ENCODE data around the gene BMP8A. TPM values are rescaled to one million over a fixed set of nuclear protein-coding genes. Genes with fewer than 3 reads are reported as not detected.

BMP8A gene
- total RNA-seq, 1 donor from 2014 or later = not detected

DNA sequence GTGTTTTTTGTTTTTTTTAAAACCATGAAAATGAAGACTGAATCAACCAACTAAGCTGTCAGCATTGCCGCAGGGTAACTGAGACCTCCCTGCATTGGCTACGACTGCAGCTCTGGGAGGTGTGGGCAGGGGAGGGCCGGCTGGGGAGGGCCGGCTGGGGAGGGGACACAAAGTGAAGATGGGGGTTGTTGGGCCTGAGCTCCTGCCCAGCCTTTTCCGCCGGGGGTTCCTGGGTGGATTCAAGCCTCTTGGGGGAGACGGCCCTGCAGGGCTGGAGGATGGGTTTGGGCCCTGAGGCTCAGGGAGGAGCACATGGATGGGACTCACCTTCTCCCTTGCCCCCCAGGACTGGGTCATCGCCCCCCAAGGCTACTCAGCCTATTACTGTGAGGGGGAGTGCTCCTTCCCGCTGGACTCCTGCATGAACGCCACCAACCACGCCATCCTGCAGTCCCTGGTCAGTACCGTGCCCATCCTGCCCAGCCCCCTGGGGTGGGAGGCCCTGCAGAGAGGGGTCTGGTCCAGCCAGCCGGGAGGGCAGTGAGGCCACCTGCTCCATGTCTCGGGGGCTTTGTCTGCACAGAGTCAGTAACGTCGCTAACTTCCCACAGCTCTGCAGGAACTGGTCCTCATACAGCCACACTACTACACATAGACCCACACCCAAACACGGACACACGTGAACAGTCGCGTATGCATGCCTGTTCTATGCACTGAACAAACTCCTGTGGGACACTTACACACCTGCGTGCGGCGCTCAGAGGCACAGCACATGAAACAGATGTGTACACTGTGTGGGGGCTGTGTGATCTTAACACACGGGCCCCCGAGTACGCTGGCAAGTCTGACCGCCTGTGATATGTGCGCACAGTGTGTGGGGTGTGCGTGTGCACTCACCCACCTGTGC lies 31.5 kb downstream of the BMP8A start:
- H3K9ac ChIP-seq = no peak overlapping the region
- H3K9me3 Mint-ChIP-seq = no peaks in the 10 kb centered on the region
- no peak overlapping the region for H3K27ac ChIP-seq
- H3K4me1 Mint-ChIP-seq = peaks cover 7% of the 10 kb centered on the region
- no peak overlapping the region for H3K4me3 ChIP-seq
- no peaks in the 10 kb centered on the region for H3K36me3 ChIP-seq
- no peaks in the 10 kb centered on the region for H3K4me1 ChIP-seq
- H3K27me3 Mint-ChIP-seq (ENCODE audit: insufficient read depth, low read depth) = peaks cover 3% of the 10 kb centered on the region
- no peak overlapping the region for H3K4me3 Mint-ChIP-seq
- H3K4me2 ChIP-seq = no peak overlapping the region
- no peaks in the 10 kb centered on the region for H3K9me3 ChIP-seq (ENCODE audit: low read depth)
- H3K79me2 ChIP-seq (ENCODE audit: low read depth) = no peaks in the 10 kb centered on the region
- DNase-seq (ENCODE audit: low spot score) = no peak
- no peaks in the 10 kb centered on the region for H4K20me1 ChIP-seq (ENCODE audit: low read depth)
- peaks cover 3% of the 10 kb centered on the region for H3K36me3 Mint-ChIP-seq
- H3F3A ChIP-seq (ENCODE audit: low read depth) = no peaks in the 10 kb centered on the region
- TF ChIP-seq EZH2phosphoT487 (IDR thresholded peaks at IDR 0.05) (no peak), EZH2 (IDR thresholded peaks at IDR 0.05) (no peak), CTCF (IDR thresholded peaks at IDR 0.05) (no peak)
- no peaks in the 10 kb centered on the region for H3K27me3 ChIP-seq
- peak overlapping the region; percentile 51 for H3K27ac Mint-ChIP-seq
- H2AFZ ChIP-seq (replicated peaks) = no peak overlapping the region

DNA sequence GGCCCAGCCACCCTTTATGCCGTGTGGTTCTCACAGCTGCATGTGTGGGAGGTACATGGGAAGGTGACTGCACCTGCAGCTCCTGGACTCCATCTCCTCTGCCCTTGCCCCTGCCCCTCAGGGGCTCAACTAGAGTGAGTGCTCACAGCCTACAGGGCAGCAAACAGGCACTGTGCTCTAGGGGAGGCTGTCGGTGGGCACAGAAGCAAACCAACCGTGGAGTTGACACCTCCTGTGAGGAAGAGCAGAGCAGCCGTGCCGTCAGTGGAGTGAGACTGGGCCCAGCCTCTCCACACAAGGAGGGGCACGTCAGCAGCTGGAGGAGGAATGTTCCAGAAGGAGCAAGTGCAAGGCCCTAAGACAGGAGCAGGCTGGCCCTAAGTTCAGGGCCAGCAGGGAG lies 32.7 kb downstream of the BMP8A start:
- Histone ChIP-seq H3K4me3 (no peak overlapping the region), H3K4me1 (no peaks in the 10 kb centered on the region), H3K27ac (no peak overlapping the region), H4K20me1 (ENCODE audit: low read depth) (no peaks in the 10 kb centered on the region), H3K36me3 (no peaks in the 10 kb centered on the region), H3F3A (ENCODE audit: low read depth) (no peaks in the 10 kb centered on the region), H2AFZ (replicated peaks) (no peak overlapping the region), H3K79me2 (ENCODE audit: low read depth) (no peaks in the 10 kb centered on the region), H3K9ac (no peak overlapping the region), H3K4me2 (no peak overlapping the region), H3K9me3 (ENCODE audit: low read depth) (no peaks in the 10 kb centered on the region), H3K27me3 (no peaks in the 10 kb centered on the region)
- H3K4me3 Mint-ChIP-seq = no peak overlapping the region
- TF ChIP-seq CTCF (IDR thresholded peaks at IDR 0.05) = no peak
- peaks cover 6% of the 10 kb centered on the region for H3K4me1 Mint-ChIP-seq
- H3K9me3 Mint-ChIP-seq = no peaks in the 10 kb centered on the region
- H3K27ac Mint-ChIP-seq = peak overlapping the region; percentile 48
- peaks cover 3% of the 10 kb centered on the region for H3K36me3 Mint-ChIP-seq
- H3K27me3 Mint-ChIP-seq (ENCODE audit: insufficient read depth, low read depth) = peaks cover 3% of the 10 kb centered on the region
- no peak for DNase-seq (ENCODE audit: low spot score)

- no peaks in the 10 kb centered on the region for H3K4me1 ChIP-seq
- H3F3A ChIP-seq (ENCODE audit: low read depth) = no peaks in the 10 kb centered on the region
- DNase-seq (ENCODE audit: low spot score) = no peak
- Mint-ChIP-seq H3K36me3 (peaks cover 3% of the 10 kb centered on the region), H3K27me3 (ENCODE audit: insufficient read depth, low read depth) (peaks cover 3% of the 10 kb centered on the region), H3K9me3 (no peaks in the 10 kb centered on the region), H3K4me1 (peaks cover 4% of the 10 kb centered on the region), H3K27ac (peak overlapping the region; percentile 72), H3K4me3 (no peak overlapping the region)
- no peak for TF ChIP-seq EZH2 (IDR thresholded peaks at IDR 0.05)
- TF ChIP-seq CTCF (IDR thresholded peaks at IDR 0.05) = no peak
- TF ChIP-seq EZH2phosphoT487 (IDR thresholded peaks at IDR 0.05) = no peak
- H4K20me1 ChIP-seq (ENCODE audit: low read depth) = no peaks in the 10 kb centered on the region
- no peak overlapping the region for H3K4me2 ChIP-seq
- no peaks in the 10 kb centered on the region for H3K27me3 ChIP-seq
- no peaks in the 10 kb centered on the region for H3K79me2 ChIP-seq (ENCODE audit: low read depth)
- no peaks in the 10 kb centered on the region for H3K9me3 ChIP-seq (ENCODE audit: low read depth)
- H3K9ac ChIP-seq = no peak overlapping the region
- H2AFZ ChIP-seq (replicated peaks) = no peak overlapping the region
- H3K36me3 ChIP-seq = no peaks in the 10 kb centered on the region
- no peak overlapping the region for H3K27ac ChIP-seq
- H3K4me3 ChIP-seq = no peak overlapping the region
Measured at GRCh38 chr1:39524591-39525365, 33.3 kb downstream of the BMP8A start.
